Right lobe of liver (tissue), 6 donors: ENCODE data around the gene TFPI2. TPM values are rescaled to one million over a fixed set of nuclear protein-coding genes. Genes with fewer than 3 reads are reported as not detected.

Experiments used
- ATAC-seq, 4 donors: fragments of 200-7000 bp; cut with Tn5 transposase; one replicate each; pipeline ENCODE4 v1.9.1; 2020; ENCODE audit warnings: mild to moderate bottlenecking in 4 of 4, moderate library complexity in 4 of 4
- DNase-seq, 3 donors: peaks; one replicate each; pipeline ENCODE4 v3.0.0-alpha.2; 2020
- H3K27ac ChIP-seq, 3 donors: fragments of 200-600 bp; one replicate each; pipeline ENCODE4 v1.8.0; 2022
- H3K27me3 ChIP-seq, 2 donors: fragments of 200-600 bp; one replicate each; pipeline ENCODE4 v1.8.0; 2022
- H3K36me3 ChIP-seq, 4 donors: fragments of 200-600 bp; sonication (generic) in 1 of 4; one replicate each; pipeline versions ENCODE4 v1.5.1 to v1.8.0; 2017 to 2022; ENCODE audit warnings: control low read depth in 1 of 4
- H3K4me1 ChIP-seq, 4 donors: fragments of 200-600 bp; sonication (generic) in 1 of 4; one replicate each; pipeline versions ENCODE4 v1.5.1 to v1.8.0; 2017 to 2022; ENCODE audit warnings: control low read depth in 1 of 4
- H3K4me3 ChIP-seq, 3 donors: fragments of 200-600 bp; one replicate each; pipeline ENCODE4 v1.8.0; 2022
- H3K9me3 ChIP-seq, 4 donors: fragments of 200-600 bp; sonication (generic) in 1 of 4; one replicate each; pipeline versions ENCODE4 v1.5.1 to v1.8.0; 2017 to 2022; ENCODE audit warnings: control low read depth in 1 of 4
- POLR2A ChIP-seq: fragments of 450-650 bp; IDR thresholded peaks from one replicate; pipeline ENCODE4 v1.6.1; 2017; ENCODE audit warnings: antibody characterized with exemption, mild to moderate bottlenecking
- WGBS: methylation state at CpG from one replicate; pipeline ENCODE4 v1.1.6; 2018; ENCODE audit warnings: low coverage, low lambda C conversion rate; ENCODE audit not compliant: insufficient coverage; ENCODE audit errors: missing lambda C conversion rate; 5-methylcytosine and 5-hydroxymethylcytosine counted together
- intact Hi-C, 2 donors: fragments of 100-400 bp; cut with DNase I; formaldehyde crosslinking; loops; one replicate each; pipeline versions ENCODE4 v1.11.2 to v1.14.1; 2022
- small RNA-seq, 2 experiments: library from RNA; depleted of rRNA; stranded (forward); fragments of <200 nt; gene quantifications; one replicate each; pipeline ENCODE3, GENCODE V24; 2016
- total RNA-seq, 6 experiments: library from RNA; depleted of rRNA in 2 of 6; stranded (reverse); fragments of >200 nt in 2 of 6; fragmentation: NEBNext Ultra II Directional in 3 of 6; extraction: Animal tissue kit (Norgen Biotek cat#: 25700) in 3 of 6; gene quantifications; one replicate each; pipeline versions ENCODE4 v1.1.0 to v1.2.4, GENCODE V29; 2016 to 2023
- TF ChIP-seq, protein P1 (sequence below), 4 donors: fragments of 200-600 bp in 3 of 4; fragments of 450-650 bp in 1 of 4; IDR thresholded peaks; one replicate each; pipeline versions ENCODE4 v1.5.1 to v1.8.0; 2016 to 2022; ENCODE audit warnings: antibody characterized with exemption in 4 of 4, mild to moderate bottlenecking in 2 of 4
- donor health status: DM: no; HTN: yes; CAD: no.
- donor health status: DM: no; HTN: no; CAD: no.
- donor health status: DM: no; HTN: no; CAD: no.
- donor health status: DM: no; HTN: yes; CAD: no.
- donor health status: DM: no; HTN: yes; CAD: no.

Gene TFPI2
- total RNA-seq, 6 experiments from 2014 or later: 0.49 to 17.0 (median 2.0) TPM

DNA sequence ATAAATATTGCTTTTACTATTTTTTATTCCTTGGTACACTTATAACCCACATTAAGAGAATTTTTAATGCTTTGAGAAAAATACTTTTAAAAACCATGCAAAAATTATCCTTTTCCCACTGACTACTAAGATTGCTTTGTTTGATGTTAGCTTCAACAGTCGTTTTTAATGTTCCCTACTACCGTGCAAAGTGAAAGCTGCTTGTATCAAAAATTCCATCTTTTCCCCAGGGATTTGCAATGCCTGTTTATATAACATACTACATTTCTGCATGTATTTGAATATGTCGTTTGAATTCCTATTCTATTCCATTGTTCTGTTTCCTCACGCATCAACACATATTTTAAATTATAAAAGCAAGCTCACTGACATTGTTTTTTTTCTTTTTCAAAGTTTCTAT, 54.4 kb downstream of the TFPI2 start:
- ATAC-seq: no peak
- Histone ChIP-seq H3K27ac (no peak overlapping the region), H3K9me3 (no peaks in the 10 kb centered on the region), H3K4me3 (no peak overlapping the region), H3K36me3 (no peaks in the 10 kb centered on the region), H3K27me3 (no peaks in the 10 kb centered on the region), H3K4me1 (no peaks in the 10 kb centered on the region)
- TF ChIP-seq, protein P1, sequence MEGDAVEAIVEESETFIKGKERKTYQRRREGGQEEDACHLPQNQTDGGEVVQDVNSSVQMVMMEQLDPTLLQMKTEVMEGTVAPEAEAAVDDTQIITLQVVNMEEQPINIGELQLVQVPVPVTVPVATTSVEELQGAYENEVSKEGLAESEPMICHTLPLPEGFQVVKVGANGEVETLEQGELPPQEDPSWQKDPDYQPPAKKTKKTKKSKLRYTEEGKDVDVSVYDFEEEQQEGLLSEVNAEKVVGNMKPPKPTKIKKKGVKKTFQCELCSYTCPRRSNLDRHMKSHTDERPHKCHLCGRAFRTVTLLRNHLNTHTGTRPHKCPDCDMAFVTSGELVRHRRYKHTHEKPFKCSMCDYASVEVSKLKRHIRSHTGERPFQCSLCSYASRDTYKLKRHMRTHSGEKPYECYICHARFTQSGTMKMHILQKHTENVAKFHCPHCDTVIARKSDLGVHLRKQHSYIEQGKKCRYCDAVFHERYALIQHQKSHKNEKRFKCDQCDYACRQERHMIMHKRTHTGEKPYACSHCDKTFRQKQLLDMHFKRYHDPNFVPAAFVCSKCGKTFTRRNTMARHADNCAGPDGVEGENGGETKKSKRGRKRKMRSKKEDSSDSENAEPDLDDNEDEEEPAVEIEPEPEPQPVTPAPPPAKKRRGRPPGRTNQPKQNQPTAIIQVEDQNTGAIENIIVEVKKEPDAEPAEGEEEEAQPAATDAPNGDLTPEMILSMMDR (IDR thresholded peaks at IDR 0.05): no peak
- TF ChIP-seq POLR2A: no peak
- 31% methylated on average over 4 of the region's 4 CpGs for WGBS
- DNase-seq: no peak
- intact Hi-C loops: no loop called here

DNA sequence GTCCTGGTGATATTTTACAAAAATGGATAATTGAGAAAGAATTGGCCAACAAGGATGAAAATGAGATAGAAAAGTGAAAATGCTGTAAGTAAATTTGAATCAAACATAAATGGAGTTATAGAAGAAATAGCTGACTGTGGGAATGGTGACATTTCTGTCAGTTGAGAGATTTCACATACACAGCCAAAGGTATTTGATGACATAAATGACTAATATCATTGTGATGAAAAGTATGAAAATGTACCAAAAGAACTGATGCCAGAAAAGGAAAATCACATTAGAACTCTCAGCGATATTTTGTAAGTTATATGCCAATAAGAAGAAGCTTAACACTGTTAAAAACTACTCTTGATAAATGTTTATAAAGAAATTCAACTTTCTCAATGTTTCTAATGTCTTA, 54.9 kb downstream of the TFPI2 start:
- no peak for ATAC-seq
- Histone ChIP-seq H3K27ac (no peak overlapping the region), H3K36me3 (no peaks in the 10 kb centered on the region), H3K9me3 (no peaks in the 10 kb centered on the region), H3K4me3 (no peak overlapping the region), H3K4me1 (no peaks in the 10 kb centered on the region), H3K27me3 (no peaks in the 10 kb centered on the region)
- TF ChIP-seq POLR2A: no peak
- TF ChIP-seq, protein P1 (IDR thresholded peaks at IDR 0.05): no peak
- no peak for DNase-seq
- intact Hi-C loops: no loop called here
- WGBS: 29% methylated on average over 1 of the region's 1 CpG

Small RNA genes lying within 50 kb of the gene (small RNA-seq; reads per million reads assigned to genes)
- 0 reads per million in 2 experiments for gene AC002076.2

Other genes starting within 250 kb of the TFPI2 start
- not detected for gene GNGT1, start 15.8 kb upstream of the TFPI2 start, total RNA-seq
- 1 to 10 TPM in 5 of 6 experiments, under 1 TPM in 1; 0.86 to 6.1 (median 4.0) TPM for gene GNG11, start 31.0 kb upstream of the TFPI2 start, total RNA-seq
- gene BET1, start 113.6 kb upstream of the TFPI2 start, total RNA-seq: 10 to 100 TPM; 12.4 to 19.7 (median 16.5) TPM